HL-60 (cell line): Measurements from ENCODE around the gene IRF3.

Source experiments
- CTCF ChIP-seq: IDR thresholded peaks from one replicate; pipeline ENCODE4 v1.5.1; 2011; ENCODE audit warnings: low read length, control low read depth, inconsistent platforms; ENCODE audit not compliant: insufficient read depth
- GABPA ChIP-seq: IDR thresholded peaks from 2 replicates; pipeline ENCODE4 v1.6.1; 2012; ENCODE audit warnings: low read depth
- REST ChIP-seq: IDR thresholded peaks from 2 replicates; pipeline ENCODE4 v1.6.1; 2012; ENCODE audit warnings: low read depth; ENCODE audit not compliant: insufficient replicate concordance

- TF ChIP-seq CTCF (no peak), GABPA (no peak), REST (no peak)
Observed at GRCh38 chr19:49669516-49669915, 3.9 kb upstream of the IRF3 start.
